ENCODE data around the gene RAB8B. TPM values are rescaled to one million over a fixed set of nuclear protein-coding genes. Genes with fewer than 3 reads are reported as not detected.
A peak's percentile ranks its signal among the peaks of the same experiment; 100 is the strongest.

The RAB8B gene
- total RNA-seq, 1 donor from 2014 or later: 31.6 TPM

DNA sequence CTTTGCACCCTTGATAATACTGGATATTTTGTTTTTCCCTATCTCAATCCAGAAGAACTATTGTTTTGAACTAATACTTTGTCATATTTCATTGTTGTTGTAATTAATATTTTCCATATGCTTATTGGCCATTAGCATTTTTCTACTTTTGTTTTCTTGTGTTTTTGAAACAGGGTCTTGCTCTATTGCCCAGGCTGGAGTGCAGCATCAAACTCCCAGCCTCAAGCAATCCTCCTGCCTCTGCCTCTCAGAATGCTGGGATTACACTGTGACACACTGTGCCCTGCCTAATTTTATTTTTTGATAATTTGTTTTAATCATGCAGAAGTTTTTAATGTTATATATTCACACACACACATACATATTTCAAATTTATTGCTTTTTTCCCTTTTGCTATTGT lies 28.8 kb upstream of the RAB8B start:
- no peak for DNase-seq (ENCODE audit: low spot score, unreplicated experiment)
- no peak overlapping the region for H3K4me3 Mint-ChIP-seq (ENCODE audit: low read depth)
- H3K27ac Mint-ChIP-seq: no peak overlapping the region
- TF ChIP-seq, protein P1, sequence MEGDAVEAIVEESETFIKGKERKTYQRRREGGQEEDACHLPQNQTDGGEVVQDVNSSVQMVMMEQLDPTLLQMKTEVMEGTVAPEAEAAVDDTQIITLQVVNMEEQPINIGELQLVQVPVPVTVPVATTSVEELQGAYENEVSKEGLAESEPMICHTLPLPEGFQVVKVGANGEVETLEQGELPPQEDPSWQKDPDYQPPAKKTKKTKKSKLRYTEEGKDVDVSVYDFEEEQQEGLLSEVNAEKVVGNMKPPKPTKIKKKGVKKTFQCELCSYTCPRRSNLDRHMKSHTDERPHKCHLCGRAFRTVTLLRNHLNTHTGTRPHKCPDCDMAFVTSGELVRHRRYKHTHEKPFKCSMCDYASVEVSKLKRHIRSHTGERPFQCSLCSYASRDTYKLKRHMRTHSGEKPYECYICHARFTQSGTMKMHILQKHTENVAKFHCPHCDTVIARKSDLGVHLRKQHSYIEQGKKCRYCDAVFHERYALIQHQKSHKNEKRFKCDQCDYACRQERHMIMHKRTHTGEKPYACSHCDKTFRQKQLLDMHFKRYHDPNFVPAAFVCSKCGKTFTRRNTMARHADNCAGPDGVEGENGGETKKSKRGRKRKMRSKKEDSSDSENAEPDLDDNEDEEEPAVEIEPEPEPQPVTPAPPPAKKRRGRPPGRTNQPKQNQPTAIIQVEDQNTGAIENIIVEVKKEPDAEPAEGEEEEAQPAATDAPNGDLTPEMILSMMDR (IDR thresholded peaks at IDR 0.05; ENCODE audit: unreplicated experiment): no peak
- H3K9me3 Mint-ChIP-seq (ENCODE audit: low read depth): no peaks in the 10 kb centered on the region
- no peaks in the 10 kb centered on the region for H3K36me3 Mint-ChIP-seq (ENCODE audit: insufficient read depth)
- no peaks in the 10 kb centered on the region for H3K27me3 Mint-ChIP-seq
- peaks cover 5% of the 10 kb centered on the region for H3K4me1 Mint-ChIP-seq (ENCODE audit: low read depth)

DNA sequence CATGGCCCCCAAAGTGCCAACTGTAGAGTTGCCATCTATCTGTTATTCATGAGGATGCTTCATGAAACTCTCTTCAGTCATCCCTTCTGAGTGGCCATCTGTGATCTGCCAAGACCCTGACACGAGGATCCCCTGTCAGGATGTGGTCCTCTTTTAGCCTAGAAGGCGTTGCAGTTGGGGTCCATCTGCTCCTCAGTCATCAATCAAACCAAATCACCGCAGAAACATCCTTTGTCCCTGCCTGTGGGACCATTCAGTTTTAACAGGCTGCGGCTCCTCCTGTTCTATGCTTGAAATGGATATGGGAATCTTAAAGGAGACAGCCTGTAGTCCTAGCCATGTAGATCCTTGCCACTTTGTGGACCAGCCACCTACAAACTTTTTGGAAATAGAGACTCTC lies 26.2 kb upstream of the RAB8B start:
- H3K4me3 Mint-ChIP-seq (ENCODE audit: low read depth): no peak overlapping the region
- no peaks in the 10 kb centered on the region for H3K36me3 Mint-ChIP-seq (ENCODE audit: insufficient read depth)
- DNase-seq (ENCODE audit: low spot score, unreplicated experiment): no peak
- H3K27ac Mint-ChIP-seq: peak overlapping the region; percentile 39
- TF ChIP-seq, protein P1 (IDR thresholded peaks at IDR 0.05; ENCODE audit: unreplicated experiment): no peak
- no peaks in the 10 kb centered on the region for H3K27me3 Mint-ChIP-seq
- H3K4me1 Mint-ChIP-seq (ENCODE audit: low read depth): no peaks in the 10 kb centered on the region
- no peaks in the 10 kb centered on the region for H3K9me3 Mint-ChIP-seq (ENCODE audit: low read depth)

DNA sequence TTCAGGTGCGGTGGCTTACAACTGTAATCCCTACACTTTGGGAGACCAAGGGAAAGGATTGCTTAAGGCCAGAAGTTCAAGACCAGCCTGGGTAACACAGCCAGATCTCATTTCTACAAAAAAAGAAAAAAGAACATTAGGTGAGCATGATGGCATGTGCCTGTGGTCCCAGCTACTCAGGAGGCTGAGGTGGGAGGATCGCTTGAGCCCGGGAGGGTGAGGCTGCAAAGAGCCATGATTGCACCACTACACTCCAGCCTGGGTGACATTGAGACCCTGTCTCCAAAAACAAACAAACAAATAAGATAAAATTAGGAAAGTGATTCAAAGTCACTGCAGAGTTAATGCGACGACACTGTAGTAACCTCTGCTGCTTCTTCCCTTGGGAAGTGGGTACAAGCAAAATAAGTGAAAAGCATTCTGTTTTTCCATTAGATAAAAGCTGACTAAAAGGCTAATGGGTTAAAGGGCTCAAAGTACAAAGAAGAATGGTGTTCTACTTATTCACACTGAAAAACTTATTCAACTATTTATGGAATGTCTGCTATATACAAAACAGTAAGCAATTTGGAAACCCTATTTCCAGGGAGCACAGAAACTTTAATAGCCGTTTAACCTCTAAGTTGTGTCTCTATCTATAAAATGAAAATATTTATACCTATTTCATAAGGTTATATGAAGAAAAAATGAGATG lies 24.1 kb upstream of the RAB8B start:
- Mint-ChIP-seq H3K4me1 (ENCODE audit: low read depth) (no peaks in the 10 kb centered on the region), H3K27me3 (no peaks in the 10 kb centered on the region), H3K27ac (no peak overlapping the region), H3K36me3 (ENCODE audit: insufficient read depth) (no peaks in the 10 kb centered on the region), H3K9me3 (ENCODE audit: low read depth) (no peaks in the 10 kb centered on the region), H3K4me3 (ENCODE audit: low read depth) (no peak overlapping the region)
- TF ChIP-seq, protein P1 (IDR thresholded peaks at IDR 0.05; ENCODE audit: unreplicated experiment): no peak
- DNase-seq (ENCODE audit: low spot score, unreplicated experiment): no peak

DNA sequence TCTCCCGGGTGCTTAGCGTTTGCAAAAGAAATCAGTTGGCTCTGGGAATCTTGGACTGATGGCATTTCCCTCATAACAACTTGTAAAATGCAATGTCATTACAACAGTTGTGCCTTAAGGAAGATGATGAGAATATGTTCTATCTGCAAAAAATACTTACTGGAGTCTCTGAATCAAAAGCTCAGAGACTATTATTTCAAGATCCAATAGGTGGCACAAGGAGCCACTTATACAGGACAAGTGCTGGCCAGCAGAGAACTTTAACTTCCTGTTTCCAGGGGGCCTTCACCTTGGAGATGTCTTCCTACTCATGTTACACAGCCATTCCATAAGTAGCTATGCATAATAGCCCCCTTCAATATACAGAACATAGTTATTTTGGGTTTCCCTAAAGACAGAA lies 23.2 kb upstream of the RAB8B start:
- H3K27ac Mint-ChIP-seq: no peak overlapping the region
- no peaks in the 10 kb centered on the region for H3K4me1 Mint-ChIP-seq (ENCODE audit: low read depth)
- no peak overlapping the region for H3K4me3 Mint-ChIP-seq (ENCODE audit: low read depth)
- no peak for DNase-seq (ENCODE audit: low spot score, unreplicated experiment)
- H3K9me3 Mint-ChIP-seq (ENCODE audit: low read depth): no peaks in the 10 kb centered on the region
- no peaks in the 10 kb centered on the region for H3K27me3 Mint-ChIP-seq
- no peaks in the 10 kb centered on the region for H3K36me3 Mint-ChIP-seq (ENCODE audit: insufficient read depth)
- TF ChIP-seq, protein P1 (IDR thresholded peaks at IDR 0.05; ENCODE audit: unreplicated experiment): no peak

DNA sequence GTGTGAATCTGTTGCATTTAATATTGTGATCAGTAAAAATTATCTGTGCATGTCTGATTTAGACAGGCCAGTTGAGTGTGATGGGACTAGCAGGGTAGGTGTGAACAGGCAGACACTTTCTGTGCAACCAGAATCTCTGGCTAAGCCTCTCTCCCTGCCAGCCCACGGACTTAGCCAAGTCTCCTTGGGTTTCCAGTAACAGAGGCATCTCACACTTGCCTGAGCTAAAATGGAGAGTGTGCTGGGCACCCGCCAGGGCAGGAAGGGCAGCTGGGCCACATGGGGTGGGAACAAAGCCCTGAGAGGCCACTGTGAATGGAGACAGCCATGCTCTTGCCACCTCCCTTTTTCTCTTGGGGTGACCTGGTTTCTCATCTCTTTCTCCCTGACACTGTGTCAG lies 19.6 kb upstream of the RAB8B start:
- Mint-ChIP-seq H3K27me3 (no peaks in the 10 kb centered on the region), H3K4me3 (ENCODE audit: low read depth) (no peak overlapping the region), H3K36me3 (ENCODE audit: insufficient read depth) (no peaks in the 10 kb centered on the region), H3K4me1 (ENCODE audit: low read depth) (no peaks in the 10 kb centered on the region), H3K9me3 (ENCODE audit: low read depth) (no peaks in the 10 kb centered on the region), H3K27ac (no peak overlapping the region)
- TF ChIP-seq, protein P1 (IDR thresholded peaks at IDR 0.05; ENCODE audit: unreplicated experiment): no peak
- DNase-seq (ENCODE audit: low spot score, unreplicated experiment): no peak
